Heart left ventricle (tissue), 16 donors: ENCODE measurements around the gene DNAJB14. TPM values are rescaled to one million over a fixed set of nuclear protein-coding genes. Genes with fewer than 3 reads are reported as not detected.

ENCODE experiments used
- ATAC-seq, 4 donors: fragments of 200-7000 bp; cut with Tn5 transposase; one replicate each; pipeline ENCODE4 v1.9.1; 2020 to 2022; ENCODE audit warnings: moderate library complexity in 4 of 4, mild to moderate bottlenecking in 3 of 4, moderate number of reproducible peaks in 1 of 4
- DNase-seq, 5 donors: peaks; one replicate each; pipeline ENCODE4 v3.0.0-alpha.2; 2020
- H3K27ac ChIP-seq, 12 donors: fragments of 200-600 bp; sonication (generic) in 4 of 12; one replicate each; pipeline versions ENCODE4 v1.5.0 to v1.8.0; 2016 to 2022; ENCODE audit warnings: mild to moderate bottlenecking in 2 of 12
- H3K27me3 ChIP-seq, 9 donors: fragments of 200-600 bp; sonication (generic) in 2 of 9; one replicate each; pipeline versions ENCODE4 v1.5.1 to v1.8.0; 2016 to 2022; ENCODE audit warnings: mild to moderate bottlenecking in 3 of 9
- H3K36me3 ChIP-seq, 9 donors: fragments of 200-600 bp; sonication (generic) in 2 of 9; one replicate each; pipeline versions ENCODE4 v1.5.0 to v1.8.0; 2018 to 2022; ENCODE audit warnings: mild to moderate bottlenecking in 2 of 9
- H3K4me1 ChIP-seq, 12 donors: fragments of 200-600 bp; sonication (generic) in 4 of 12; one replicate each; pipeline versions ENCODE4 v1.5.0 to v1.8.0; 2016 to 2022; ENCODE audit warnings: mild to moderate bottlenecking in 3 of 12
- H3K4me3 ChIP-seq, 12 donors: fragments of 200-600 bp; sonication (generic) in 4 of 12; one replicate each; pipeline versions ENCODE4 v1.5.0 to v1.8.0; 2017 to 2022; ENCODE audit warnings: mild to moderate bottlenecking in 9 of 12, moderate library complexity in 4 of 12
- H3K9me3 ChIP-seq, 12 donors: fragments of 200-600 bp; sonication (generic) in 4 of 12; one replicate each; pipeline versions ENCODE4 v1.5.0 to v1.8.0; 2016 to 2022; ENCODE audit warnings: mild to moderate bottlenecking in 1 of 12
- CTCF ChIP-seq, 12 donors: fragments of 200-600 bp; sonication (generic) in 4 of 12; IDR thresholded peaks; one replicate each; pipeline versions ENCODE4 v1.5.0 to v1.8.0; 2018 to 2022; ENCODE audit warnings: antibody characterized with exemption in 12 of 12, mild to moderate bottlenecking in 5 of 12
- POLR2A ChIP-seq, 2 donors: fragments of 450-650 bp; IDR thresholded peaks; one replicate each; pipeline ENCODE4 v1.6.1; 2017; ENCODE audit warnings: antibody characterized with exemption in 2 of 2, mild to moderate bottlenecking in 2 of 2, moderate library complexity in 2 of 2
- WGBS, 4 donors: extraction: QIAGEN DNeasy Blood & Tissue Kit in 2 of 4; methylation state at CpG; one replicate each; pipeline versions ENCODE4 v1.1.5 to v1.1.7; 2013 to 2018; 5-methylcytosine and 5-hydroxymethylcytosine counted together
- intact Hi-C, 10 donors: fragments of 100-400 bp; cut with DNase I; formaldehyde crosslinking; loops; one replicate each; pipeline versions ENCODE4 v1.11.1 to v1.14.2; 2022
- polyA plus RNA-seq, 2 donors: library from polyadenylated mRNA; stranded (reverse); fragments of 200-250 nt; gene quantifications; one replicate each; pipeline ENCODE4 v1.2.3, GENCODE V29; 2013
- total RNA-seq, 9 donors: library from RNA; depleted of rRNA in 2 of 9; stranded (reverse); fragments of >200 nt in 2 of 9; fragmentation: NEBNext Ultra II Directional in 3 of 9; extraction: Animal tissue kit (Norgen Biotek cat#: 25700) in 3 of 9; gene quantifications; one replicate each; pipeline versions ENCODE4 v1.1.0 to v1.2.4, GENCODE V29; 2016 to 2023
- donor health status: ischemic (EF 13 %, LVEDD 7.1; RV severe dilation, severe dysfunction).
- donor health status: healthy with polysubstance abuse.
- donor health status: DM: no; HTN: yes; CAD: no.
- donor health status: DM: no; HTN: no; CAD: no.
- donor health status: ischemic (EF 25% LVEDD 6.9; RV normal size, moderate dysfunction).
- donor health status: ischemic (EF 25% LVEDD 5.7; RV mildly dilated, moderate dysfunction).
- donor health status: healthy.
- donor health status: DM: yes; HTN: yes; CAD: no.
- donor health status: ischemic (EF 35%, LVEDD 5.7; RV mildly dilated, moderate dysfunction).
- donor health status: nonischemic (EF 11% LVEDD 7.7; RV severe dilation, severe dysfunction).
- donor health status: DM: yes; HTN: yes; CAD: no.
- donor health status: PGD.
- donor health status: ischemic (EF 29% LVEDD 5.4; RV normal size, mild dysfunction).
- donor health status: nonischemic (EF 23%, LVEDD 6.1; RV moderate dilation, normal function).

DNAJB14 gene
- total and polyA plus RNA-seq, 11 donors: 5.4 to 26.7 (median 15.9) TPM

GRCh38 chr4:99934891-99935290 lies 11.5 kb downstream of the DNAJB14 start:
- DNase-seq (no peak), ATAC-seq (no peak)
- H3K27ac ChIP-seq: no peak overlapping the region
- TF ChIP-seq POLR2A (IDR thresholded peaks at IDR 0.05) (no peak), CTCF (IDR thresholded peaks at IDR 0.05) (no peak)
- H3K9me3 ChIP-seq: peaks cover 0 to 32% (median 17%) of the 10 kb centered on the region in 12 donors
- H3K27me3 ChIP-seq: no peaks in the 10 kb centered on the region
- H3K36me3 ChIP-seq: peaks cover 0 to 24% (median 0%) of the 10 kb centered on the region in 9 donors
- H3K4me3 ChIP-seq: no peak overlapping the region
- peaks cover 0 to 7% (median 0%) of the 10 kb centered on the region in 12 donors for H3K4me1 ChIP-seq
- intact Hi-C loops: no loop called here

- no peaks in the 10 kb centered on the region for H3K9me3 ChIP-seq
- ATAC-seq (no peak), DNase-seq (no peak)
- TF ChIP-seq POLR2A (IDR thresholded peaks at IDR 0.05): no peak
- H3K36me3 ChIP-seq: peaks cover 0 to 58% (median 20%) of the 10 kb centered on the region in 9 donors
- no peak overlapping the region for H3K4me3 ChIP-seq
- WGBS, 4 donors: 83 to 90% (median 88%) methylated on average over 2 of the region's 2 CpGs
- H3K4me1 ChIP-seq: peaks cover 0 to 7% (median 0%) of the 10 kb centered on the region in 12 donors
- no peak overlapping the region for H3K27ac ChIP-seq
- intact Hi-C loops: no loop called here
- no peaks in the 10 kb centered on the region for H3K27me3 ChIP-seq
Observed at GRCh38 chr4:99927566-99927965, 18.9 kb downstream of the DNAJB14 start.

GRCh38 chr4:99921174-99921573 lies 25.2 kb downstream of the DNAJB14 start:
- DNase-seq (no peak), ATAC-seq (no peak)
- no peaks in the 10 kb centered on the region for H3K27me3 ChIP-seq
- TF ChIP-seq POLR2A (IDR thresholded peaks at IDR 0.05) (no peak), CTCF (IDR thresholded peaks at IDR 0.05) (no peak)
- intact Hi-C loops: no loop called here
- no peak overlapping the region for H3K4me3 ChIP-seq
- 96 to 100% (median 97%) methylated on average over 3 of the region's 3 CpGs for WGBS, 4 donors
- no peak overlapping the region for H3K27ac ChIP-seq
- peaks cover 0 to 81% (median 67%) of the 10 kb centered on the region in 9 donors for H3K36me3 ChIP-seq
- H3K4me1 ChIP-seq: no peaks in the 10 kb centered on the region
- H3K9me3 ChIP-seq: peaks cover 0 to 13% (median 2%) of the 10 kb centered on the region in 12 donors

- peaks cover 0 to 13% (median 2%) of the 10 kb centered on the region in 12 donors for H3K9me3 ChIP-seq
- intact Hi-C loops: no loop called here
- DNase-seq: no peak
- 89 to 100% (median 96%) methylated on average over 2 of the region's 2 CpGs for WGBS, 4 donors
- H3K4me3 ChIP-seq: no peak overlapping the region
- TF ChIP-seq POLR2A (IDR thresholded peaks at IDR 0.05): no peak
- H3K27me3 ChIP-seq: no peaks in the 10 kb centered on the region
- peaks cover 0 to 80% (median 60%) of the 10 kb centered on the region in 9 donors for H3K36me3 ChIP-seq
- no peaks in the 10 kb centered on the region for H3K4me1 ChIP-seq
- ATAC-seq: no peak
- H3K27ac ChIP-seq: no peak overlapping the region
Observed at GRCh38 chr4:99918656-99919055, 27.8 kb downstream of the DNAJB14 start.

- intact Hi-C loops: no loop called here
- Histone ChIP-seq H3K4me3 (no peak overlapping the region), H3K27ac (no peak overlapping the region), H3K36me3 (peaks cover 0 to 76% (median 55%) of the 10 kb centered on the region in 9 donors), H3K27me3 (no peaks in the 10 kb centered on the region), H3K9me3 (peaks cover 0 to 13% (median 2%) of the 10 kb centered on the region in 12 donors), H3K4me1 (no peaks in the 10 kb centered on the region)
- TF ChIP-seq CTCF (IDR thresholded peaks at IDR 0.05): no peak
- TF ChIP-seq POLR2A (IDR thresholded peaks at IDR 0.05): no peak
- WGBS, 4 donors: 95 to 98% (median 98%) methylated on average over 3 of the region's 3 CpGs
- no peak for ATAC-seq
- DNase-seq: no peak
Observed at GRCh38 chr4:99917575-99917974, 28.8 kb downstream of the DNAJB14 start.
